IPS DF 4.7 (cell line): ENCODE results near the gene NEUROD2.

ENCODE experiments used
- DNase-seq: peaks from one replicate; pipeline ENCODE4 v3.0.0-alpha.2; 2013; ENCODE audit warnings: low spot score; ENCODE audit errors: extremely low read depth

Gene NEUROD2

GRCh38 chr17:39635614-39636176, 28.0 kb upstream of the NEUROD2 start:
- DNase-seq = no peak

- no peak for DNase-seq
Observed at GRCh38 chr17:39634384-39634871, 26.7 kb upstream of the NEUROD2 start.

GRCh38 chr17:39633570-39634183, 26.0 kb upstream of the NEUROD2 start:
- DNase-seq = no peak

GRCh38 chr17:39632153-39632941, 24.6 kb upstream of the NEUROD2 start:
- no peak for DNase-seq

- no peak for DNase-seq
Observed at GRCh38 chr17:39631403-39631802, 23.7 kb upstream of the NEUROD2 start.

- DNase-seq = no peak
Observed at GRCh38 chr17:39629898-39630297, 22.2 kb upstream of the NEUROD2 start.

GRCh38 chr17:39629494-39629880, 21.8 kb upstream of the NEUROD2 start:
- DNase-seq = no peak

GRCh38 chr17:39628655-39629493, 21.2 kb upstream of the NEUROD2 start:
- no peak for DNase-seq

GRCh38 chr17:39627712-39628516, 20.2 kb upstream of the NEUROD2 start:
- DNase-seq = no peak

GRCh38 chr17:39627047-39627711, 19.5 kb upstream of the NEUROD2 start:
- no peak for DNase-seq

GRCh38 chr17:39626171-39627046, 18.7 kb upstream of the NEUROD2 start, which contains the start of gene PPP1R1B:
TSS of gene PPP1R1B (plus strand) at chr17:39626952. CDS start at chr17:39627393, 441 bp downstream.
- no peak for DNase-seq

- DNase-seq = no peak
Observed at GRCh38 chr17:39625198-39625785, 17.6 kb upstream of the NEUROD2 start.

- DNase-seq = no peak
Observed at GRCh38 chr17:39624313-39624712, 16.6 kb upstream of the NEUROD2 start.

GRCh38 chr17:39623356-39623950, 15.7 kb upstream of the NEUROD2 start:
- no peak for DNase-seq

- no peak for DNase-seq
Observed at GRCh38 chr17:39622380-39623006, 14.8 kb upstream of the NEUROD2 start.

- DNase-seq = no peak
Observed at GRCh38 chr17:39621523-39622379, 14.0 kb upstream of the NEUROD2 start.

- DNase-seq = no peak
Observed at GRCh38 chr17:39619786-39620101, 12.0 kb upstream of the NEUROD2 start.
